SU-DHL-6 (cell line): ENCODE results near the gene TLR6.

Source experiments
- H2AFZ ChIP-seq: fragments of 200-600 bp; sonication (generic); 2 replicates; pipeline ENCODE4 v1.6.1; 2014; ENCODE audit warnings: low read depth, mild to moderate bottlenecking, moderate library complexity, mixed read lengths, antibody characterized with exemption, low read length; ENCODE audit not compliant: severe bottlenecking
- H3F3A ChIP-seq: fragments of 200-600 bp; shearing (Covaris generic); 2 replicates; pipeline ENCODE4 v1.6.0; 2016; ENCODE audit warnings: antibody characterized with exemption, mild to moderate bottlenecking; ENCODE audit not compliant: insufficient read depth
- H3K27ac ChIP-seq: fragments of 200-600 bp; sonication (generic); 2 replicates; pipeline ENCODE4 v1.5.1; 2016; ENCODE audit warnings: low read depth, mild to moderate bottlenecking, low read length, moderate library complexity, mixed read lengths
- H3K27me3 ChIP-seq: fragments of 200-600 bp; sonication (generic), shearing (Covaris generic); 2 replicates; pipeline ENCODE4 v1.6.0; 2014; ENCODE audit warnings: mild to moderate bottlenecking, low read length
- H3K36me3 ChIP-seq: fragments of 200-600 bp; sonication (generic); 2 replicates; pipeline ENCODE4 v1.6.1; 2014; ENCODE audit warnings: mild to moderate bottlenecking, low read length, mixed read lengths
- H3K4me2 ChIP-seq: fragments of 300-600, 200-600 bp; shearing (Covaris generic), sonication (generic); 2 replicates; pipeline ENCODE4 v1.6.0; 2014; ENCODE audit warnings: low read length, low read depth, mild to moderate bottlenecking; ENCODE audit not compliant: poor library complexity, severe bottlenecking
- H3K4me3 ChIP-seq: fragments of 200-600 bp; sonication (generic); 2 replicates; pipeline ENCODE4 v1.5.1; 2014; ENCODE audit warnings: antibody characterized with exemption, low read length, mild to moderate bottlenecking, mixed read lengths; ENCODE audit not compliant: insufficient read depth, poor library complexity, severe bottlenecking
- H3K79me2 ChIP-seq: fragments of 200-600 bp; sonication (generic); 2 replicates; pipeline ENCODE4 v1.6.1; 2014; ENCODE audit warnings: mild to moderate bottlenecking, low read length, moderate library complexity; ENCODE audit not compliant: insufficient read depth
- H3K9ac ChIP-seq: fragments of 200-600 bp; sonication (generic); 2 replicates; pipeline ENCODE4 v1.7.0; 2014; ENCODE audit warnings: mild to moderate bottlenecking, low read length
- H3K9me2 ChIP-seq: fragments of 200-600 bp; sonication (generic); replicated peaks from 2 replicates; pipeline ENCODE4 v1.6.1; 2014; ENCODE audit warnings: low read length; ENCODE audit not compliant: insufficient read depth
- H3K9me3 ChIP-seq: fragments of 200-600 bp; sonication (generic); 2 replicates; pipeline ENCODE4 v1.6.1; 2014; ENCODE audit warnings: low read length, mixed read lengths; ENCODE audit not compliant: insufficient read depth
- H4K20me1 ChIP-seq: fragments of 200-600 bp; sonication (generic); 2 replicates; pipeline ENCODE4 v1.6.1; 2014; ENCODE audit warnings: low read depth, mild to moderate bottlenecking, antibody characterized with exemption, low read length, moderate library complexity, mixed read lengths
- EZH2phosphoT487 ChIP-seq: fragments of 200-600 bp; sonication (generic), shearing (Covaris generic); conservative IDR thresholded peaks from 2 replicates; pipeline ENCODE4 v1.6.1; 2018; ENCODE audit warnings: mild to moderate bottlenecking, antibody characterized with exemption, low read length, moderate library complexity, mixed read lengths
- TF ChIP-seq, protein P1 (sequence below): fragments of 200-600 bp; sonication (generic); IDR thresholded peaks from one replicate; pipeline ENCODE4 v1.5.1; 2017; ENCODE audit warnings: antibody characterized with exemption, mild to moderate bottlenecking, low read length, moderate library complexity; ENCODE audit not compliant: insufficient read depth, poor library complexity, severe bottlenecking

The TLR6 gene

DNA sequence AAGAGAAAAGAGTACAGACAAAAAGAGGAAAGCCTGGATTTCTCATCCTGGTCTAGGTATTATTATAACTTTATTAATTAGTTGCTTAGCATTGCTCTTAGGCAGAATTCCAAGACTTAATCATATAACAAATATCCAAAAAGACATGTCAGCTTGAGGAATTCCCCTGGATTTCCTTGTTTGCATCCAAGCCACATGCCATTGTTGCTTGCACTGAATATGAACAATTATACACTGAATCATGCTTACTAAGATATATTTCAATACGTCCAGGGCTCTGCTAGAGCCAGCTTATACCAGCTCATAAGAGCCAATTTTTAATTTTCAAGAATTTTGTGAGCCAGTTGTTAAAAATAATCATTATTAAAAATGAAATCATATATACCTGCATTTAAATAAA lies 68.3 kb downstream of the TLR6 start:
- H3K27ac ChIP-seq: 0 out of 2 replicates have a peak overlapping the region, but pooled peaks have one; percentile 1
- H3K36me3 ChIP-seq: no peaks in the 10 kb centered on the region
- no peaks in the 10 kb centered on the region for H3K79me2 ChIP-seq

DNA sequence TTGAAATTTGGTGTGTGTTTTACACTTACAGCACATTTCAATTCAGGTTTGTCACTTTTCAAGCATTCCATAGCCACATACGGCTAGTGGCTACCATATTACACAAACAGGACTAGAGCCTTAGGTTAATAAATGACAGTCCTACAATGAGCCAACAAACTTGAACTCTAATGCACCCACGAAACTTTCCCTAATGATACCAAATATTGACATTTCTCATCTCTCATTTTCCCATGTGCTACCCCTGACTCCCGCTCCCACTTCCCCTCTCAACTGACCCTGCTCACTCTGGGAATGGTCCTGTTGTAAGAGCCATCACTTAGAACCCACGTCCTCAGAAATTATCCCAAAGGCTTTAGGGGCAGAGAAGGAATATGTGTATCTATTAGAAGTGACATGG lies 68.9 kb downstream of the TLR6 start:
- no peaks in the 10 kb centered on the region for H3K9me2 ChIP-seq
- no peak overlapping the region for H3K4me3 ChIP-seq
- H3K79me2 ChIP-seq: peaks cover under 1% of the 10 kb centered on the region; the same call in 1 of the 2 replicates
- no peaks in the 10 kb centered on the region for H3K27me3 ChIP-seq
- no peaks in the 10 kb centered on the region for H3K36me3 ChIP-seq
- TF ChIP-seq, protein P1, sequence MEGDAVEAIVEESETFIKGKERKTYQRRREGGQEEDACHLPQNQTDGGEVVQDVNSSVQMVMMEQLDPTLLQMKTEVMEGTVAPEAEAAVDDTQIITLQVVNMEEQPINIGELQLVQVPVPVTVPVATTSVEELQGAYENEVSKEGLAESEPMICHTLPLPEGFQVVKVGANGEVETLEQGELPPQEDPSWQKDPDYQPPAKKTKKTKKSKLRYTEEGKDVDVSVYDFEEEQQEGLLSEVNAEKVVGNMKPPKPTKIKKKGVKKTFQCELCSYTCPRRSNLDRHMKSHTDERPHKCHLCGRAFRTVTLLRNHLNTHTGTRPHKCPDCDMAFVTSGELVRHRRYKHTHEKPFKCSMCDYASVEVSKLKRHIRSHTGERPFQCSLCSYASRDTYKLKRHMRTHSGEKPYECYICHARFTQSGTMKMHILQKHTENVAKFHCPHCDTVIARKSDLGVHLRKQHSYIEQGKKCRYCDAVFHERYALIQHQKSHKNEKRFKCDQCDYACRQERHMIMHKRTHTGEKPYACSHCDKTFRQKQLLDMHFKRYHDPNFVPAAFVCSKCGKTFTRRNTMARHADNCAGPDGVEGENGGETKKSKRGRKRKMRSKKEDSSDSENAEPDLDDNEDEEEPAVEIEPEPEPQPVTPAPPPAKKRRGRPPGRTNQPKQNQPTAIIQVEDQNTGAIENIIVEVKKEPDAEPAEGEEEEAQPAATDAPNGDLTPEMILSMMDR: no peak
- no peak for TF ChIP-seq EZH2phosphoT487
- no peak overlapping the region for H3K9ac ChIP-seq
- H3K9me3 ChIP-seq: no peaks in the 10 kb centered on the region
- H2AFZ ChIP-seq: no peak overlapping the region
- 0 out of 2 replicates have a peak overlapping the region, but pooled peaks have one; percentile 1 for H3K27ac ChIP-seq
- no peaks in the 10 kb centered on the region for H4K20me1 ChIP-seq
- H3K4me2 ChIP-seq: no peak overlapping the region
- peaks cover 58% of the 10 kb centered on the region for H3F3A ChIP-seq

More for the DNA sequence above, 68.3 kb downstream of the TLR6 start:
- TF ChIP-seq, protein P1: no peak
- no peak for TF ChIP-seq EZH2phosphoT487
- no peak overlapping the region for H3K4me2 ChIP-seq
- peaks cover 59% of the 10 kb centered on the region for H3F3A ChIP-seq
- no peak overlapping the region for H3K4me3 ChIP-seq
- no peaks in the 10 kb centered on the region for H4K20me1 ChIP-seq
- no peak overlapping the region for H3K9ac ChIP-seq
- H3K27me3 ChIP-seq: no peaks in the 10 kb centered on the region
- no peak overlapping the region for H2AFZ ChIP-seq
- H3K9me2 ChIP-seq: no peaks in the 10 kb centered on the region
- no peaks in the 10 kb centered on the region for H3K9me3 ChIP-seq

DNA sequence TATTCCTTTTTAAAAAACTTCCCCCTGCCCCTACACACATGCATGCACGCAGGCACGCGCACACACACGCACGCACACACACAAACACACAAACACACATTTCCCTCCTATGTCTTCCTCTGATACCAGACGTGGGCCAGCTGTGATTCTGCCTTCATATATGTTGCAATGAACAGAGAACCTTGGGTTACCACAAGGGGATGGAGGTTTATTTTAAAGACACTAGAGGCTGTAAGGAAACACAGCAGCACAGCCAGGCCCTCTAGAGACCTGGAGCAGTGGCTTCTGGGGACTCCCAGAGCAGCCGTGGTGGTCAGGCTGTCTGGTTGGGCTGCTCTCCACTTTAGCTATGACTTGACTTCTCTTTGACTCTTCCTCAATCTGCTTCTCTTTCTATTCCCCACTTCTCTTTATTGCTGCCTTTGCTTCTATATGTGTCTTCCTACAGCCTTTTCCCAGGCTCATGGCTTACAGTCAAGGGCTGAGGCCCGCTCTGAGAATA lies 70.7 kb downstream of the TLR6 start:
- TF ChIP-seq, protein P1: no peak
- no peak for TF ChIP-seq EZH2phosphoT487
- Histone ChIP-seq H3K9me3 (no peaks in the 10 kb centered on the region), H3K27me3 (no peaks in the 10 kb centered on the region), H3K27ac (peak overlapping the region; percentile 100), H3F3A (peaks cover 62% of the 10 kb centered on the region), H3K9me2 (no peaks in the 10 kb centered on the region), H3K36me3 (no peaks in the 10 kb centered on the region), H3K4me2 (peak overlapping the region; percentile 47), H3K9ac (peak overlapping the region; percentile 44), H3K4me3 (no peak overlapping the region), H2AFZ (peak overlapping the region; percentile 70), H4K20me1 (no peaks in the 10 kb centered on the region), H3K79me2 (peaks cover 16% of the 10 kb centered on the region)
